ENCODE measurements around the gene FPR3. TPM values are rescaled to one million over a fixed set of nuclear protein-coding genes. Genes with fewer than 3 reads are reported as not detected.

The FPR3 gene
- total and polyA plus RNA-seq, 9 of the 15 experiments (the other 6 are each of a cell fraction or from before 2014, with no cell fraction given) = 0.08 to 0.51 (median 0.22) TPM; not detected in 1

DNA sequence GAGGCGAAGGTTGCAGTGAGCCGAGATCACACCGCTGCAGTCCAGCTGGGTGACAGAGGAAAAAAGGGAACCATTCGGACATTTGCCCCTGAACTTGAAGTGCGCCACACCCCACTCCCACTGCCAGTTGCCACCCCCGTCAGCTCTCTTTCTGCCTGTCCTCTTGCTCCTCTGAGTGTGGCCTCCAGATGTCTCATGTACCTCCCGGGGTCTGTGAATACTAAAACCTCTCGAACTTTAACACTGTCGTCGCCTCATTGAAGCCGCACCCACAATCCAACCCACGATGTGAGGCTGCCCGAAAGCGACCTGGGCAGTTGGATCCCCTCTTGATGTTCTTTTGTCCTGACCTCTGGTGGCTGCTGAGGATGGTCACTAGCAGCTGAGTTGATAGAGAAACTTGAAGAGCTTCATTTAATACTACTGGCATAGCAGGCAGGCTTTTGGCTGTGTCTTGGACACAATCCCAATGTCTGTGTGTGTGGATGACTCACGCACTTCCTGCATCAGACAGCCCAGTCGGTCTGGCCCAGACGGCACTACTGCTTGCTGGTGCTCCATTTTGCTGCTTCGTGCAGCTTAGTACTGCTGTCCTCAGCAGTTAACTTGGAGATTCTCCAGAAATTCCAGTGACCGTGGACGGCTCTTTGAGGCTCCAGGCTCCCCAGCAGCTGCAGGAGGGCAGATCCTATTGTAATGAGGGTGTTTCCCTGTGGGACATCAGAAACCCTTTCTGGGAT lies 4.2 kb downstream of the FPR3 start (continued):
- TF ChIP-seq JUN (IDR thresholded peaks at IDR 0.05; ENCODE audit: borderline replicate concordance, low read depth, low read length) = peak; percentile 91
- no peak for TF ChIP-seq JUN (CRISPR knock-in tag; IDR thresholded peaks at IDR 0.05; ENCODE audit: borderline replicate concordance)
- no peak for TF ChIP-seq MCM7 (IDR thresholded peaks at IDR 0.05)
- peak; percentile 35 for TF ChIP-seq MAFG (tag; conservative IDR thresholded peaks at IDR 0.05)
- no peak for TF ChIP-seq SMAD2 (IDR thresholded peaks at IDR 0.05; ENCODE audit: low read depth, low read length)
- TF ChIP-seq NFE2L1 (tag; IDR thresholded peaks at IDR 0.05; ENCODE audit: borderline replicate concordance, low read depth) = no peak
- no peak for TF ChIP-seq YBX1 (IDR thresholded peaks at IDR 0.05)
- TF ChIP-seq, protein P1, sequence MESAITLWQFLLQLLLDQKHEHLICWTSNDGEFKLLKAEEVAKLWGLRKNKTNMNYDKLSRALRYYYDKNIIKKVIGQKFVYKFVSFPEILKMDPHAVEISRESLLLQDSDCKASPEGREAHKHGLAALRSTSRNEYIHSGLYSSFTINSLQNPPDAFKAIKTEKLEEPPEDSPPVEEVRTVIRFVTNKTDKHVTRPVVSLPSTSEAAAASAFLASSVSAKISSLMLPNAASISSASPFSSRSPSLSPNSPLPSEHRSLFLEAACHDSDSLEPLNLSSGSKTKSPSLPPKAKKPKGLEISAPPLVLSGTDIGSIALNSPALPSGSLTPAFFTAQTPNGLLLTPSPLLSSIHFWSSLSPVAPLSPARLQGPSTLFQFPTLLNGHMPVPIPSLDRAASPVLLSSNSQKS (CRISPR knock-in tag; IDR thresholded peaks at IDR 0.05) = no peak
- TF ChIP-seq, protein P2, sequence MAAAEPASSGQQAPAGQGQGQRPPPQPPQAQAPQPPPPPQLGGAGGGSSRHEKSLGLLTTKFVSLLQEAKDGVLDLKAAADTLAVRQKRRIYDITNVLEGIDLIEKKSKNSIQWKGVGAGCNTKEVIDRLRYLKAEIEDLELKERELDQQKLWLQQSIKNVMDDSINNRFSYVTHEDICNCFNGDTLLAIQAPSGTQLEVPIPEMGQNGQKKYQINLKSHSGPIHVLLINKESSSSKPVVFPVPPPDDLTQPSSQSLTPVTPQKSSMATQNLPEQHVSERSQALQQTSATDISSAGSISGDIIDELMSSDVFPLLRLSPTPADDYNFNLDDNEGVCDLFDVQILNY (CRISPR knock-in tag; IDR thresholded peaks at IDR 0.05) = no peak
- no peak for TF ChIP-seq SMARCA5 (IDR thresholded peaks at IDR 0.05)
- TF ChIP-seq CXXC5 (CRISPR knock-in tag; IDR thresholded peaks at IDR 0.05) = peak; percentile 73
- TF ChIP-seq, protein P3, sequence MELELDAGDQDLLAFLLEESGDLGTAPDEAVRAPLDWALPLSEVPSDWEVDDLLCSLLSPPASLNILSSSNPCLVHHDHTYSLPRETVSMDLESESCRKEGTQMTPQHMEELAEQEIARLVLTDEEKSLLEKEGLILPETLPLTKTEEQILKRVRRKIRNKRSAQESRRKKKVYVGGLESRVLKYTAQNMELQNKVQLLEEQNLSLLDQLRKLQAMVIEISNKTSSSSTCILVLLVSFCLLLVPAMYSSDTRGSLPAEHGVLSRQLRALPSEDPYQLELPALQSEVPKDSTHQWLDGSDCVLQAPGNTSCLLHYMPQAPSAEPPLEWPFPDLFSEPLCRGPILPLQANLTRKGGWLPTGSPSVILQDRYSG (tag; conservative IDR thresholded peaks at IDR 0.05; ENCODE audit: low read depth) = no peak; the same call in none of the 2 replicates
- no peak for TF ChIP-seq PTBP1 (IDR thresholded peaks at IDR 0.05; ENCODE audit: low read depth, low read length)
- no peak for TF ChIP-seq KLF13 (tag; IDR thresholded peaks at IDR 0.05; ENCODE audit: borderline replicate concordance, low read depth)
- TF ChIP-seq MTA1 (IDR thresholded peaks at IDR 0.05; ENCODE audit: borderline replicate concordance) = no peak
- TF ChIP-seq, protein P4, sequence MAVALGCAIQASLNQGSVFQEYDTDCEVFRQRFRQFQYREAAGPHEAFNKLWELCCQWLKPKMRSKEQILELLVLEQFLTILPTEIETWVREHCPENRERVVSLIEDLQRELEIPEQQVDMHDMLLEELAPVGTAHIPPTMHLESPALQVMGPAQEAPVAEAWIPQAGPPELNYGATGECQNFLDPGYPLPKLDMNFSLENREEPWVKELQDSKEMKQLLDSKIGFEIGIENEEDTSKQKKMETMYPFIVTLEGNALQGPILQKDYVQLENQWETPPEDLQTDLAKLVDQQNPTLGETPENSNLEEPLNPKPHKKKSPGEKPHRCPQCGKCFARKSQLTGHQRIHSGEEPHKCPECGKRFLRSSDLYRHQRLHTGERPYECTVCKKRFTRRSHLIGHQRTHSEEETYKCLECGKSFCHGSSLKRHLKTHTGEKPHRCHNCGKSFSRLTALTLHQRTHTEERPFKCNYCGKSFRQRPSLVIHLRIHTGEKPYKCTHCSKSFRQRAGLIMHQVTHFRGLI (CRISPR knock-in tag; IDR thresholded peaks at IDR 0.05) = no peak
- TF ChIP-seq STAG1 (CRISPR knock-in tag; IDR thresholded peaks at IDR 0.05; ENCODE audit: borderline replicate concordance) = no peak
- no peak for TF ChIP-seq GTF2A2 (tag; IDR thresholded peaks at IDR 0.05)
- TF ChIP-seq, protein P5, sequence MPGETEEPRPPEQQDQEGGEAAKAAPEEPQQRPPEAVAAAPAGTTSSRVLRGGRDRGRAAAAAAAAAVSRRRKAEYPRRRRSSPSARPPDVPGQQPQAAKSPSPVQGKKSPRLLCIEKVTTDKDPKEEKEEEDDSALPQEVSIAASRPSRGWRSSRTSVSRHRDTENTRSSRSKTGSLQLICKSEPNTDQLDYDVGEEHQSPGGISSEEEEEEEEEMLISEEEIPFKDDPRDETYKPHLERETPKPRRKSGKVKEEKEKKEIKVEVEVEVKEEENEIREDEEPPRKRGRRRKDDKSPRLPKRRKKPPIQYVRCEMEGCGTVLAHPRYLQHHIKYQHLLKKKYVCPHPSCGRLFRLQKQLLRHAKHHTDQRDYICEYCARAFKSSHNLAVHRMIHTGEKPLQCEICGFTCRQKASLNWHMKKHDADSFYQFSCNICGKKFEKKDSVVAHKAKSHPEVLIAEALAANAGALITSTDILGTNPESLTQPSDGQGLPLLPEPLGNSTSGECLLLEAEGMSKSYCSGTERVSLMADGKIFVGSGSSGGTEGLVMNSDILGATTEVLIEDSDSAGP (CRISPR knock-in tag; IDR thresholded peaks at IDR 0.05) = no peak
- TF ChIP-seq TEAD4 (IDR thresholded peaks at IDR 0.05; ENCODE audit: low read length) = no peak
- no peak for TF ChIP-seq TEAD4 (CRISPR knock-in tag; IDR thresholded peaks at IDR 0.05; ENCODE audit: borderline replicate concordance)
